Measurements from ENCODE around the gene PLK3. TPM values are rescaled to one million over a fixed set of nuclear protein-coding genes. Genes with fewer than 3 reads are reported as not detected.

The PLK3 gene
- total RNA-seq, 1 experiment from 2014 or later: 56.1 TPM

DNA sequence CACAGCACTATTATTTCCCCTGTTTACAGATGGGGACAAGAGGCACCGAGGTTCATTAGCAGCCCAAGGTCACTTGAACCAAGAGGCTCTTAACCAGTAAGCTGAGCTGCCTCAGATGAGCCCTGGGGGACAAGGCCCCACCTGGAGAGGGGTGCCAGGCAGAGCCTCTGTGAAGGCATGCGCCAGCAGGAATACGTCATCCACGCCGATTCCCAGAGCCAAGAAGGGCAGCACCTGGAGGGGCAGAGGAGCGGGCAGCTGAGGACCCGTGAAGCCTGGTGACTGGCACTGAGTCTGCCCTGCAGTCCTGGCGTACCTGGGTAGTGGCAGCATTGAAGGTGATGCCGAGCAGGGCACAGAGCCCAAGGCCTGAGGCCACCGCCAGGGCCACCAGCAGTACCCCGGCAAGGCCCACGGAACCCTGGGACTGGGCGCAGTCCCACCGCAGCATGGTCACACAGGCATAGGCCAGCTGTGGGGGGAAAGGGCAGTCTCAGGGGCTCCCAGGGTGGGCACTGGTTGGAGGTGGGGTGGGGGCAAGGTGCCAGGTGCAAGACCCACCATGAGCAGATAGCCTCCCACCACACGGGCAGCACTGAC lies 28.8 kb downstream of the PLK3 start:
- RAD21 ChIA-PET (ENCODE audit: low non-redundant PET in 1 of 2, low total read pairs in 2 of 2, uncharacterized antibody in 2 of 2, unreplicated experiment in 2 of 2): no interaction called here
- no peaks in the 10 kb centered on the region for H3K27me3 ChIP-seq (ENCODE audit: insufficient read depth, low read length)
- H3K9me2 ChIP-seq (ENCODE audit: insufficient read depth): no peaks in the 10 kb centered on the region
- no peaks in the 10 kb centered on the region for H3K9me3 ChIP-seq (ENCODE audit: control insufficient read depth in 1 of 2, insufficient read depth in 1 of 2, low read depth in 1 of 2, low read length in 2 of 2)
- DNase-seq (ENCODE audit: low read depth, low spot score) (no peak), ATAC-seq (no peak)
- H3K27ac ChIP-seq (ENCODE audit: low read depth, low read length): no peak overlapping the region
- no peaks in the 10 kb centered on the region for H3K36me3 ChIP-seq (ENCODE audit: control insufficient read depth in 1 of 2, insufficient read depth in 2 of 2, low read length in 2 of 2)
- no peak overlapping the region for H3K9ac ChIP-seq (ENCODE audit: low read length)
- CTCF ChIA-PET: no interaction called here
- H2AFZ ChIP-seq (ENCODE audit: low read depth, low read length, poor library complexity, severe bottlenecking): no peak overlapping the region
- POLR2A ChIA-PET: interaction anchor here (3.3 kb wide), 1 partner anchor 10 kb away, joined by 18 read pairs; no protein-coding TSS in a partner anchor
- TF ChIP-seq CEBPB (IDR thresholded peaks at IDR 0.05; ENCODE audit: low read depth) (no peak), EGR1 (IDR thresholded peaks at IDR 0.05; ENCODE audit: low read depth) (no peak), JUND (IDR thresholded peaks at IDR 0.05) (no peak), EZH2 (IDR thresholded peaks at IDR 0.05) (no peak), POLR2AphosphoS5 (IDR thresholded peaks at IDR 0.05; ENCODE audit: low read depth, low read length) (no peak), TCF7L2 (IDR thresholded peaks at IDR 0.05; ENCODE audit: borderline replicate concordance, extremely low read depth, insufficient read depth, insufficient read length) (no peak), ELF1 (IDR thresholded peaks at IDR 0.05; ENCODE audit: borderline replicate concordance, low read depth) (no peak), SRF (IDR thresholded peaks at IDR 0.05; ENCODE audit: low read depth) (no peak)
- TF ChIP-seq, protein P1, sequence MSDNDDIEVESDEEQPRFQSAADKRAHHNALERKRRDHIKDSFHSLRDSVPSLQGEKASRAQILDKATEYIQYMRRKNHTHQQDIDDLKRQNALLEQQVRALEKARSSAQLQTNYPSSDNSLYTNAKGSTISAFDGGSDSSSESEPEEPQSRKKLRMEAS (IDR thresholded peaks at IDR 0.05): no peak
- H3K4me1 ChIP-seq (ENCODE audit: control insufficient read depth in 1 of 2, insufficient read depth in 2 of 2, low read length in 2 of 2): no peaks in the 10 kb centered on the region
- BruUV-seq (replicated peaks): no TSS peak
- no peak overlapping the region for H3K4me3 ChIP-seq (replicated peaks in 1 of 2; ENCODE audit: low read depth in 1 of 2, low read length in 2 of 2)
- intact Hi-C loops (cut with micrococcal nuclease): no loop called here
- no peak overlapping the region for H3K4me2 ChIP-seq (ENCODE audit: low read length)
- H3K79me2 ChIP-seq (ENCODE audit: insufficient read depth, low read length): no peaks in the 10 kb centered on the region
- no peaks in the 10 kb centered on the region for H4K20me1 ChIP-seq (ENCODE audit: insufficient read depth)

DNA sequence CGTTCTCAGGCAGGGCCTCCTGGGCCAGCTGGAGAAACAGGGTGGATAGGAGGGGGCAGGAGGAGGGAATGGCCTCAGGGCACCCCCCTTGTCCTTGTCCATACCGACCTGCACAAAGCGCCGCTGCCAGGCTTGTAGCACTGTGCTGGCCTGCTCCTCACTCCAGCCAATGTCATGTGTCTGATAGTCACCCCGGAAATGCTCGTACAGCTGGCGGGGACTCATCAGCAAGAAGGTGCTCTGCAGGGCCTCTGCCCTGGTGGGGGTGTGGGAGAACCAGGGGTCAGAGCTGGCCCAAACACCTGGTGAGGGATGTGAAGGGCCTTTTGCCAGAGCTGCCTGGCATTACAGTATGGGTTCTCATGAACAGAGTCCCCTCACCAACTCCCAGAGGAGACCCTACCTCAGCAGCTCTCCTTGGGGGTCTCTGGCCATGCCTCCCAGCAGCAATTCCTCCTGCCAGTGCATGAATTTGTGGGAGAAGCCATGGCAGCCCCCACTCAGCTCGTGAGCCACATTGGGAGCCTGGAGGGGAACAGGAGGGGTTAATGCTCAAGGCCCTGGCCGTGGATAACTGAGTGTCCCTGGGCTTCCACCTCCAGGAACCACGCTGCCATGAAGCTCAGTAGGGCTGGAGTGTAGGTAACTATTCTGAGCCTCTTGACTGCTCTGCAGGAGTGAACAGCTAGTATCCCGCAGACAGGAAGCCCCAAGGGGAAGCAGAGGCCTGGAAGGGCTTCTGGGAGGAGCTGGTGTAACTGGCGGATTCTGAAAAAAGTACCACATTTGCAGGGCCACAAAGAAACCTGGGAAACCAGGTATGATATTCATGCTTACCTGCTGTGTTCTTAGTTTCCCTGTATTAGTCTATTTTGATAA lies 29.6 kb downstream of the PLK3 start:
- Histone ChIP-seq H3K9me3 (ENCODE audit: control insufficient read depth in 1 of 2, insufficient read depth in 1 of 2, low read depth in 1 of 2, low read length in 2 of 2) (no peaks in the 10 kb centered on the region), H3K9me2 (ENCODE audit: insufficient read depth) (no peaks in the 10 kb centered on the region), H3K36me3 (ENCODE audit: control insufficient read depth in 1 of 2, insufficient read depth in 2 of 2, low read length in 2 of 2) (no peaks in the 10 kb centered on the region), H3K27me3 (ENCODE audit: insufficient read depth, low read length) (no peaks in the 10 kb centered on the region), H3K9ac (ENCODE audit: low read length) (no peak overlapping the region), H4K20me1 (ENCODE audit: insufficient read depth) (no peaks in the 10 kb centered on the region), H3K27ac (ENCODE audit: low read depth, low read length) (no peak overlapping the region), H2AFZ (ENCODE audit: low read depth, low read length, poor library complexity, severe bottlenecking) (no peak overlapping the region), H3K4me2 (ENCODE audit: low read length) (no peak overlapping the region), H3K4me3 (replicated peaks in 1 of 2; ENCODE audit: low read depth in 1 of 2, low read length in 2 of 2) (no peak overlapping the region), H3K79me2 (ENCODE audit: insufficient read depth, low read length) (no peaks in the 10 kb centered on the region), H3K4me1 (ENCODE audit: control insufficient read depth in 1 of 2, insufficient read depth in 2 of 2, low read length in 2 of 2) (no peaks in the 10 kb centered on the region)
- TF ChIP-seq, protein P1 (IDR thresholded peaks at IDR 0.05): no peak
- no peak for TF ChIP-seq ELF1 (IDR thresholded peaks at IDR 0.05; ENCODE audit: borderline replicate concordance, low read depth)
- TF ChIP-seq ZNF274 (IDR thresholded peaks at IDR 0.05; ENCODE audit: low read depth, low read length): no peak
- no peak for TF ChIP-seq TCF7L2 (IDR thresholded peaks at IDR 0.05; ENCODE audit: borderline replicate concordance, extremely low read depth, insufficient read depth, insufficient read length)
- no peak for TF ChIP-seq SRF (IDR thresholded peaks at IDR 0.05; ENCODE audit: low read depth)
- TF ChIP-seq CTCF (IDR thresholded peaks at IDR 0.05 in 2 of 3, conservative IDR thresholded peaks at IDR 0.05 in 1 of 3; ENCODE audit: borderline replicate concordance in 1 of 3, insufficient read depth in 1 of 3, low read depth in 2 of 3, low read length in 2 of 3): no peak
- no peak for TF ChIP-seq CEBPB (IDR thresholded peaks at IDR 0.05; ENCODE audit: low read depth)
- no peak for ATAC-seq
- no peak for DNase-seq (ENCODE audit: low read depth, low spot score)
- BruUV-seq (replicated peaks): no TSS peak
- ChIA-PET RAD21 (ENCODE audit: low non-redundant PET in 1 of 2, low total read pairs in 2 of 2, uncharacterized antibody in 2 of 2, unreplicated experiment in 2 of 2) (no interaction called here), CTCF (no interaction called here), POLR2A (interaction anchor here (3.3 kb wide), 1 partner anchor 11 kb away, joined by 18 read pairs; no protein-coding TSS in a partner anchor)
- intact Hi-C loops (cut with micrococcal nuclease): no loop called here
